ENCODE results near the gene HINT1.

HINT1 gene

GRCh38 chr5:131170540-131171275 is 5.7 kb upstream of the HINT1 start, which contains the start of gene LYRM7:
Gene LYRM7 (plus strand): TSS chr5:131170944. CDS start chr5:131171021, 77 bp downstream.
- Histone ChIP-seq H3K4me1 (ENCODE audit: low read length) (peaks cover 12% of the 10 kb centered on the region), H3K27ac (ENCODE audit: low read length) (peak within 1 kb of the TSS; percentile 52; the same call in 1 of the 2 replicates), H3K9me2 (replicated peaks; ENCODE audit: insufficient read depth, low read length) (no peaks in the 10 kb centered on the region), H3K79me2 (ENCODE audit: low read length) (peaks cover 21% of the 10 kb centered on the region), H3F3A (ENCODE audit: insufficient read depth, low read length) (peaks cover 13% of the 10 kb centered on the region), H4K20me1 (ENCODE audit: insufficient read depth, low read length) (no peaks in the 10 kb centered on the region), H3K4me3 (ENCODE audit: low read length) (peak within 1 kb of the TSS; percentile 71), H3K36me3 (replicated peaks; ENCODE audit: insufficient read depth, low read length) (no peaks in the 10 kb centered on the region), H3K9me3 (replicated peaks; ENCODE audit: insufficient read depth, low read length) (no peaks in the 10 kb centered on the region), H3K9ac (ENCODE audit: low read length) (peak within 1 kb of the TSS; percentile 61), H3K27me3 (replicated peaks; ENCODE audit: insufficient read depth, low read length) (no peaks in the 10 kb centered on the region), H3K4me2 (ENCODE audit: low read depth, low read length) (peak within 1 kb of the TSS; percentile 92), H2AFZ (ENCODE audit: low read length) (peak within 1 kb of the TSS; percentile 74)
- peak; percentile 100 for DNase-seq
- TF ChIP-seq, protein P1, sequence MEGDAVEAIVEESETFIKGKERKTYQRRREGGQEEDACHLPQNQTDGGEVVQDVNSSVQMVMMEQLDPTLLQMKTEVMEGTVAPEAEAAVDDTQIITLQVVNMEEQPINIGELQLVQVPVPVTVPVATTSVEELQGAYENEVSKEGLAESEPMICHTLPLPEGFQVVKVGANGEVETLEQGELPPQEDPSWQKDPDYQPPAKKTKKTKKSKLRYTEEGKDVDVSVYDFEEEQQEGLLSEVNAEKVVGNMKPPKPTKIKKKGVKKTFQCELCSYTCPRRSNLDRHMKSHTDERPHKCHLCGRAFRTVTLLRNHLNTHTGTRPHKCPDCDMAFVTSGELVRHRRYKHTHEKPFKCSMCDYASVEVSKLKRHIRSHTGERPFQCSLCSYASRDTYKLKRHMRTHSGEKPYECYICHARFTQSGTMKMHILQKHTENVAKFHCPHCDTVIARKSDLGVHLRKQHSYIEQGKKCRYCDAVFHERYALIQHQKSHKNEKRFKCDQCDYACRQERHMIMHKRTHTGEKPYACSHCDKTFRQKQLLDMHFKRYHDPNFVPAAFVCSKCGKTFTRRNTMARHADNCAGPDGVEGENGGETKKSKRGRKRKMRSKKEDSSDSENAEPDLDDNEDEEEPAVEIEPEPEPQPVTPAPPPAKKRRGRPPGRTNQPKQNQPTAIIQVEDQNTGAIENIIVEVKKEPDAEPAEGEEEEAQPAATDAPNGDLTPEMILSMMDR (IDR thresholded peaks at IDR 0.05; ENCODE audit: low read length), result no peak
- TF ChIP-seq EZH2 (optimal IDR thresholded peaks at IDR 0.05; ENCODE audit: low read depth, low read length) (no peak), EZH2phosphoT487 (IDR thresholded peaks at IDR 0.05; ENCODE audit: low read length) (no peak)

DNA sequence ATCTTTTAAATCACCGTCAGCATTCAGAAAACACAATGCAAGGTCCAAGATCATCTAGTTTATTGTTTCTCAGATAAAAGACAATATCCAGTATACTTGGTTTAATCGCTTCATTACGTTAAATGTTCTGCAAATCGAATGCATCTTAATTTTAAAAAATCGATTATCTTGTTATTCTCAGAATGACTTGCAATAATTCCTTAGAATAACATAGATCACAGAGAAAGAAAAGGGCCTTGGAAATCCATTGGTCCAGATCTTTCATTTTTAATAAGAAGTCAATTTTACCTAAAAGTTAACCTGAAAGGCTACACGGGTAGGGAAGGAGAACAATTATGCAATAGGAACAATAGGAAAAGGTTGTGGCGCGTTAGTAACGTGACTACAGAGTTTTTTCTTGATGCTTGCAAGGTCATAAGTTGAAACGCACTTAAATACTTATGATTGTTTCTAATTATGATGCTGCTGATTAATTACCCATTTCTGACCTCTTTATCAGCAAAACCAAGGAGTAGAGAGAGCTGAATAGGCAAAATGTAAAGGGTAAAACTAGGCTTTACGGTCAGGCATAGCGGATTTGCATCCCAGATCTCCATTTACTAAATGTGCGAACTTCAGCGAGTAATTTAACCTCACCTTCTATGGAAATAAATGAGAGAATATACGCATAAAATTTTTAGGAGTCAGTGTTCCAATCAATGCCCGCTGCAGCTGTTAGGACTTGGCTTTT is 4.9 kb upstream of the HINT1 start:
- H3K9me2 ChIP-seq (replicated peaks; ENCODE audit: insufficient read depth, low read length), result no peaks in the 10 kb centered on the region
- peaks cover 15% of the 10 kb centered on the region for H3K4me1 ChIP-seq (ENCODE audit: low read length)
- H3K4me3 ChIP-seq (ENCODE audit: low read length), result peak overlapping the region; percentile 70
- H3K9me3 ChIP-seq (replicated peaks; ENCODE audit: insufficient read depth, low read length), result no peaks in the 10 kb centered on the region
- no peaks in the 10 kb centered on the region for H3K27me3 ChIP-seq (replicated peaks; ENCODE audit: insufficient read depth, low read length)
- H2AFZ ChIP-seq (ENCODE audit: low read length), result peak overlapping the region; percentile 74
- H4K20me1 ChIP-seq (ENCODE audit: insufficient read depth, low read length), result no peaks in the 10 kb centered on the region
- H3K9ac ChIP-seq (ENCODE audit: low read length), result peak overlapping the region; percentile 61
- H3K36me3 ChIP-seq (replicated peaks; ENCODE audit: insufficient read depth, low read length), result no peaks in the 10 kb centered on the region
- peaks cover 18% of the 10 kb centered on the region for H3F3A ChIP-seq (ENCODE audit: insufficient read depth, low read length)
- TF ChIP-seq, protein P1 (IDR thresholded peaks at IDR 0.05; ENCODE audit: low read length), result no peak
- TF ChIP-seq EZH2 (optimal IDR thresholded peaks at IDR 0.05; ENCODE audit: low read depth, low read length), result no peak
- no peak for TF ChIP-seq EZH2phosphoT487 (IDR thresholded peaks at IDR 0.05; ENCODE audit: low read length)
- H3K27ac ChIP-seq (ENCODE audit: low read length), result peak overlapping the region; percentile 3; the same call in 1 of the 2 replicates
- peak; percentile 9 for DNase-seq
- peak overlapping the region; percentile 59 for H3K4me2 ChIP-seq (ENCODE audit: low read depth, low read length)
- peaks cover 22% of the 10 kb centered on the region for H3K79me2 ChIP-seq (ENCODE audit: low read length)

DNA sequence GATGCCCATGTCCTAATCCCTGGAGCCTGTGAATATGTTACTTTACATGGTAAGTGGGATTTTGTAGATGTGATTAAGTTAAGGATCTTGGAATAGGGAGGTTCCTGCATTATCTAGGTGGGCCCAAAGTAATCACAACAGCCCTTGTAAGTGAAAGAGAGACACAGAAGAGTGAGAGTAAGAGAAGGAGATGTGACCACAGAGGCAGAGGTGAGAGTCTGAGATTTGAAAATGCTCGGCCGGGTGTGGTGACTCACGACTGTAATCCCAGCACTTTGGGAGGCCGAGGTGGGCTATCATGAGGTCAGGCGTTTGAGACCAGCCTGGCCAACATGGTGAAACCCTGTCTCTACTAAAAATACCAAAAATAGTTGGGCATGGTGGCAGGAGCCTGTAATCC is 2.6 kb upstream of the HINT1 start:
- Histone ChIP-seq H4K20me1 (ENCODE audit: insufficient read depth, low read length) (no peaks in the 10 kb centered on the region), H3K36me3 (replicated peaks; ENCODE audit: insufficient read depth, low read length) (peaks cover 3% of the 10 kb centered on the region; the same call in 1 of the 2 replicates)

More for the DNA sequence above, 2.6 kb upstream of the HINT1 start:
- TF ChIP-seq EZH2phosphoT487 (IDR thresholded peaks at IDR 0.05; ENCODE audit: low read length) (no peak), EZH2 (optimal IDR thresholded peaks at IDR 0.05; ENCODE audit: low read depth, low read length) (no peak)
- TF ChIP-seq, protein P1 (IDR thresholded peaks at IDR 0.05; ENCODE audit: low read length), result no peak
- no peak overlapping the region for H2AFZ ChIP-seq (ENCODE audit: low read length)
- H3F3A ChIP-seq (ENCODE audit: insufficient read depth, low read length), result peaks cover 26% of the 10 kb centered on the region
- H3K27me3 ChIP-seq (replicated peaks; ENCODE audit: insufficient read depth, low read length), result no peaks in the 10 kb centered on the region
- peaks cover 37% of the 10 kb centered on the region for H3K79me2 ChIP-seq (ENCODE audit: low read length)
- no peaks in the 10 kb centered on the region for H3K9me3 ChIP-seq (replicated peaks; ENCODE audit: insufficient read depth, low read length)
- DNase-seq, result no peak
- no peak overlapping the region for H3K4me2 ChIP-seq (ENCODE audit: low read depth, low read length)
- no peak overlapping the region for H3K4me3 ChIP-seq (ENCODE audit: low read length)
- peaks cover 15% of the 10 kb centered on the region for H3K4me1 ChIP-seq (ENCODE audit: low read length)
- no peaks in the 10 kb centered on the region for H3K9me2 ChIP-seq (replicated peaks; ENCODE audit: insufficient read depth, low read length)
- no peak overlapping the region for H3K27ac ChIP-seq (ENCODE audit: low read length)
- no peak overlapping the region for H3K9ac ChIP-seq (ENCODE audit: low read length)
